ENCODE measurements around the gene NCEH1. TPM values are rescaled to one million over a fixed set of nuclear protein-coding genes. Genes with fewer than 3 reads are reported as not detected.

The NCEH1 gene
- total and polyA plus RNA-seq, 9 of the 15 experiments (the other 6 are each of a cell fraction or from before 2014, with no cell fraction given) = 1.3 to 5.0 (median 2.8) TPM

DNA sequence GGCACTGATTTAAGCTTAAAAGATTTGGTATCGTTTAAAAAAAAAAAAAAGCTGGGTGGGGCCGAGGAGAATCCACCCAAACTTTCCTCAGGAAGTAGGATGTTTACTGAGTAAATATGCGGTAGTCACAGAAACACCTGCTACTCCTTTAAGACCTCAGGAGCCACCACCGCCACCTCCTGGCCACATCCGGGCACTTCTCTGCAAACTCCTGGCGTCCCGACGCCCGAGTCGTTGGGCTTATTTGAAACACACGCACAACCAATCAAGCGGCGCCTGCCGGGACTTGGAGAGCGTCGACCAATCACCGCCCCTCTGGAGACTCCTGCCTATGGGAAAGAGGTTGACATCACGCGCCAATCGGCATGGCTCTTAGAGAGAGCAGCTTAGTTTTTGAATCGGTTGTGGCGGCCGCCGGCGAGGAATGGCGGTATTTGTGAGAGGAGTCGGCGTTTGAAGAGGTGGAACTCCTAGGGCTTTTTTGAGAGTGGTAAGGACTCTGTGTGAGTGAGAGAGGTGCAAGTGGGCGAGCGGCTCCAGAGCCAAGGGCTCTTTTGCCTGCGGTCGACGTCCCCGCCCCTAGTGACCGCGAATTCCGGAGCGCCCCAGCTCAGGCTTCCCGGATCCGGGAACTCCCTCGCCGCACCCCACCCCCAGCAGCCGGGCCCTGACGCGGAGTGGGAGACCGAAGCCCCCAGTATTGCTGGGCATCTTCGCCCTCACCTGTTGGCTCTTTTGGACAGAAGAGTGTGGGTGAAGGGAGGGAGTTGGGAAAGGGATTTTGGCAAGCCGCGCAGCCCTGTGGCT is 39.7 kb upstream of the NCEH1 start, which contains the start of gene ECT2 (continued):
- TF ChIP-seq GABPA (tag; conservative IDR thresholded peaks at IDR 0.05; ENCODE audit: low read depth) (peak; percentile 61), MYC (IDR thresholded peaks at IDR 0.05; ENCODE audit: low read depth, low read length) (peak; percentile 79), MYC (CRISPR knock-in tag; IDR thresholded peaks at IDR 0.05; ENCODE audit: borderline replicate concordance, low read depth) (0 out of 2 replicates have a peak, but pooled peaks have one; percentile 54), ARNT (IDR thresholded peaks at IDR 0.05) (peak; percentile 51 to 68; a peak in 1 of 4 replicates), TBL1XR1 (IDR thresholded peaks at IDR 0.05; ENCODE audit: low read length in 2 of 2) (peak in 1 of 2 experiments; percentile 30; a peak in 1 of 4 replicates), HNRNPLL (IDR thresholded peaks at IDR 0.05; ENCODE audit: low read depth, low read length, poor library complexity, severe bottlenecking) (peak; percentile 72), HDAC2 (IDR thresholded peaks at IDR 0.05) (peak; percentile 62; the same call in 1 of the 2 replicates), RBM25 (IDR thresholded peaks at IDR 0.05; ENCODE audit: low read depth, low read length, severe bottlenecking) (peak; percentile 90), AFF4 (CRISPR knock-in tag; IDR thresholded peaks at IDR 0.05) (peak; percentile 75; the same call in 1 of the 2 replicates), PHF8 (IDR thresholded peaks at IDR 0.05; ENCODE audit: borderline replicate concordance, low read length) (peak; percentile 77), TAF9B (IDR thresholded peaks at IDR 0.05; ENCODE audit: partially characterized antibody) (peak; percentile 59), TAF1 (IDR thresholded peaks at IDR 0.05; ENCODE audit: control insufficient read depth, extremely low read depth, insufficient read depth, low read length, severe bottlenecking) (peak; percentile 90), CBFA2T3 (IDR thresholded peaks at IDR 0.05) (0 out of 2 replicates have a peak, but pooled peaks have one; percentile 12), ZNF592 (IDR thresholded peaks at IDR 0.05) (no peak), NFIC (IDR thresholded peaks at IDR 0.05) (peak; percentile 25; the same call in 1 of the 2 replicates), RBBP5 (IDR thresholded peaks at IDR 0.05; ENCODE audit: borderline replicate concordance, insufficient read depth, low read length, poor library complexity, severe bottlenecking) (peak; percentile 85)
- TF ChIP-seq, protein P1, sequence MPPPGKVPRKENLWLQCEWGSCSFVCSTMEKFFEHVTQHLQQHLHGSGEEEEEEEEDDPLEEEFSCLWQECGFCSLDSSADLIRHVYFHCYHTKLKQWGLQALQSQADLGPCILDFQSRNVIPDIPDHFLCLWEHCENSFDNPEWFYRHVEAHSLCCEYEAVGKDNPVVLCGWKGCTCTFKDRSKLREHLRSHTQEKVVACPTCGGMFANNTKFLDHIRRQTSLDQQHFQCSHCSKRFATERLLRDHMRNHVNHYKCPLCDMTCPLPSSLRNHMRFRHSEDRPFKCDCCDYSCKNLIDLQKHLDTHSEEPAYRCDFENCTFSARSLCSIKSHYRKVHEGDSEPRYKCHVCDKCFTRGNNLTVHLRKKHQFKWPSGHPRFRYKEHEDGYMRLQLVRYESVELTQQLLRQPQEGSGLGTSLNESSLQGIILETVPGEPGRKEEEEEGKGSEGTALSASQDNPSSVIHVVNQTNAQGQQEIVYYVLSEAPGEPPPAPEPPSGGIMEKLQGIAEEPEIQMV (tag; conservative IDR thresholded peaks at IDR 0.05; ENCODE audit: low read depth) = no peak
